ENCODE results near the gene PCID2.

The PCID2 gene

GRCh38 chr13:113148407-113148806 is 60.1 kb downstream of the PCID2 start:
- no peak for DNase-seq

DNA sequence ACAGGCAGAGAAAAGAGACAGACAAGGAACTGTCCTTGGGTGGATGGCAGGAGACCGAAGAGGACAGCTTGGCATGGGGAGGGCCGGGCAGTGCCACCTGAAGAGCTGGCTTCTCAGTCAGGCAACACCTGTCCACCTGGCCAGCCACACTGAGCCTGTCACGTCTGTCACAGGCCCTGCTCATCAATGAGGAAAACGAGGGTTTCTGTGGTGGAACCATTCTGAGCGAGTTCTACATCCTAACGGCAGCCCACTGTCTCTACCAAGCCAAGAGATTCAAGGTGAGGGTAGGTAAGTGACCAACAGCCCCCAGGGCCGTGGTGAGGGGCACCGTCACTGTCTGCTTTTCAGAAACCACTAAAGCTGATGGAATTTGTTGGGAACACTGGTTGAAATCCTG is 61.3 kb downstream of the PCID2 start:
- no peak for DNase-seq

DNA sequence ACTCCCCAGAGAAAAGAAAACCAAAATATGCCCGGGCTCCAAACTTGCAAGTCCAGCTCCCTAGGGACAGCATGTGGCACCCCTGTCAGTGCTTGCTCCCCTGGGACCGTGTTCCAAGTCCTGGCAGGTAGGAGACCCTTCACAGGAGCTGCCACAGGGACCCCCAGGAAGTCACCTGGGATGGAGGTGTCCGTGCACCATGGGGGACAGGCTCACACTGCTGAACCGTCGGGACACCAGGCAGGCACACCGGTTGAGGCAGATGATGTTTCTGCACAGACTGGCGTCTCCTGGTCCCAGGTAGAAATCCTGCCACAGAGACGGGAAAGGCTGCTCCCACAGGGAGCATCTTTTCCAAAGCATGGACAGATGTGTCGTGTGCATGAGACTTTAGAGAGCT is 61.7 kb downstream of the PCID2 start:
- DNase-seq: no peak

DNA sequence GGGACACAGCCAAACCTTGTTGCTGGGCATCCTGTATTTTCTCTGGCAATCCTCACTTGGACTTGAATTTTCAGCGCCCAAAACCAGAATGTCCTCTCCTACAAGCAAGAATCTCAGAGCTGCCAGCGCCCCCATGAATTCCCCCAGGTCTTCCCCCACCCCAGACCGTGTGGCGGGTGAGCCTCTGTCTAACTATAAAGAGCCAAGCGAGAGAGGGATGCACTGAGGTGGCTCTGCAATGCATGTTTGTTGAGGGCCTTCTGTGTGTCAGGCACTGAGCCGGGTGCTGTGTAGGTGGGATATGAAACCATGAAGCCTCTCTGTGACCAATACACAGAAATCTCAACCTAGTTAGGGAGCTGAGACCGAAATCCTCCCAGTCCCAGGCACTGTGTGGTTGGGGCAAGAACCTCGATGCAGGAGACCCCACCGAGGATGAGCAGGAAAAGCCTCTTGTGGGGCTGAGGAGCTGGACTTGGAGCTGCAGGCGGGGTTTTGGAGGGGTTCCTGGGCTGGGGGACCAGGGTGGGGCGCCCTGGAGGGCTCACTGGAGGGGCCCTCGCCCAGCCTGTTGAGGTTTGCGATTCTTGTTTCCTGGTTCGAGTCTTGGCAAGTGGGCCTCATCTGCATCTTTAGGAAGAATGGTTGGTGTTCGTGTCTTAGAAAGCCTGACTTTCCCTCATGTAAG is 62.4 kb downstream of the PCID2 start:
- no peak for DNase-seq

GRCh38 chr13:113145496-113145895 is 63.0 kb downstream of the PCID2 start:
- DNase-seq: no peak

GRCh38 chr13:113144255-113144629 is 64.2 kb downstream of the PCID2 start:
- no peak for DNase-seq

DNA sequence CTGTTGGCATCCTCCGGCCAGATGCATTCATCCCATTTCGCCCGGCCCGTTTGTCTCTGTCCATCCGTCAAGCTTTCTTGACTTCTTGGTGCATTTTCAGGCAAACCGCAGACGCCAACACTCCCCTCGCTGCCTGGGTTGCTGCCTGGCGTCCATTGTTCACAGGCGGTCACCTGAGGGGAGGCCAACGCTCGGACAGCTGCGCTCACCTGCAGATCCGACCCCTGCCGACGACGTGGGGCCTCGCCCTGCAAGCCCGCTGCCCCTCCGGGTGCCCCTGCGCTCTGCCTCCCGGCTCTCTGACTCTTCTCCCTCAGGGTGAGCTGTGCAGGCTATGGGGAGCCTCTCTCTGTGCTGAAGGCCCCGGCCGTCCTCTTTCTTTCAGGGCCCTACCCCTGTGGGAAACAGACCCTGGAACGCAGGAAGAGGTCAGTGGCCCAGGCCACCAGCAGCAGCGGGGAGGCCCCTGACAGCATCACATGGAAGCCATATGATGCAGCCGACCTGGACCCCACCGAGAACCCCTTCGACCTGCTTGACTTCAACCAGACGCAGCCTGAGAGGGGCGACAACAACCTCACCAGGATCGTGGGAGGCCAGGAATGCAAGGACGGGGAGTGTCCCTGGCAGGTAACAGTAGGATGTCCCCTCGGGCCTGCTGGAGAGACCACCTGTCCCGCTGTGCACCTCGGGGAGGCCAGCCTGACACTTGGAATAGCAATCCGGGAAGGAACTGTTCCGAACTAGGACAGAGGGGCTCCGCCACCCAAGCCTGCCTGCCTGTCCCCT is 64.8 kb downstream of the PCID2 start:
- no peak for DNase-seq

- DNase-seq: no peak
These were observed 65.6 kb downstream of the PCID2 start for GRCh38 chr13:113142876-113143275.

DNA sequence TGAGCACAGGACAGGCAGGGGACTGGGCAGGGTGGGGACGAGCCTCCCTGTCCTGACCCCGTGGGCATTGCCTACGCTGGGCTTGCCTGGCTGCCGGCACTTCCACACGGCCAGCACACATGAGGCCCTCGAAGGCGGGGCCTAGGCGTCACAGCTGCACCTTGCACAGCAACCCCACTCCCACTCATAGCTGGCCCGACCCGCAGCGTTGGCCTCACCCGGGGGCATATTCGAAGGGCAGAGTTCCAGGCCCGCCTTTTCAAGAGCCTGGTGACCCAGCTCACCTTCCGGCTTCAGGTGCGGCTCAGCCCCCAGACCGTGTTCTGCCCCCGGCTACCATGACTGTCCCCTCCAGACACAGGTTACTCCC is 66.9 kb downstream of the PCID2 start:
- no peak for DNase-seq

- no peak for DNase-seq
These were observed 67.5 kb downstream of the PCID2 start for GRCh38 chr13:113140677-113141600.

DNA sequence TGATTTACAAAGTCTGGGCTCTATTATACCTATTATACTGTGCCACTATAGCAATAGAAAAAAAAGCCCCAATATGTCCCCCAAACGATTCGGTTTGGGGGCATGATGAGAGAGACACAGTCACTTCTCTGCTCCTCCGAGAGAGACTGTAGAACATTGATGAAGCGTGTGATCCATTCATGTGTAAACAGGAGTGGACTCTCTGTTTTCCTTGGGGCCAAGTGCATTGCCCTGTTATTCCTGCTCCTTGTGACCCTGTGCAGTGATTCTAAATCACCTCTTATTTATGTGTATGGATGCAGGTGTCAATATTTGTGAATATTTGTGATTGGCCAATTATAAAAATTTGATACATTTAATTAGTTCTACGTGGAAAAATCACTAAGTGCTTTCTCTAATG is 68.9 kb downstream of the PCID2 start:
- DNase-seq: no peak

- no peak for DNase-seq
These were observed 69.5 kb downstream of the PCID2 start for GRCh38 chr13:113138792-113139551.

- no peak for DNase-seq
These were observed 70.7 kb downstream of the PCID2 start for GRCh38 chr13:113137691-113138298.

DNA sequence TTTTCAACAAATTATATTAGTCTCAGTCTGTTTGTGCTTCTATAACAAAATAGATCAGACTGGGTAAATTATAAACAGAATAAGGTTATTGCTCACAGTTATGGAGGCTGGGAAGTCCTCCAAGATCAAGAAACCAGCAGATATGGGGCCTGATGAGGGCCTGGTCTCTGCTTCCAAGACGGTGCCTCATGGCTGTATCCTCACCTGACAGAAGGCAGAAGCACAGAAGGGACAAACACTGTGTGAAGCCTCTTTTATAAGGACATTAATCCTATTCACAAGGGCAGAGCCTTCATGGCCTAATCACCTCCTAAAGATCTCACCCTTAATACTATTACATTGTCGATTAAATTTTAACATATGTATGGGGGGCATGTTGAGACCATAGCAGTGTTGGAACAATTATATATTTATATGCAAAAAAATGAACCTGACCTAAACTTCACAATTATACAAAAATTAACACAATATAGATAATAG is 73.1 kb downstream of the PCID2 start:
- DNase-seq: no peak

GRCh38 chr13:113129921-113130750 is 78.3 kb downstream of the PCID2 start:
- no peak for DNase-seq

DNA sequence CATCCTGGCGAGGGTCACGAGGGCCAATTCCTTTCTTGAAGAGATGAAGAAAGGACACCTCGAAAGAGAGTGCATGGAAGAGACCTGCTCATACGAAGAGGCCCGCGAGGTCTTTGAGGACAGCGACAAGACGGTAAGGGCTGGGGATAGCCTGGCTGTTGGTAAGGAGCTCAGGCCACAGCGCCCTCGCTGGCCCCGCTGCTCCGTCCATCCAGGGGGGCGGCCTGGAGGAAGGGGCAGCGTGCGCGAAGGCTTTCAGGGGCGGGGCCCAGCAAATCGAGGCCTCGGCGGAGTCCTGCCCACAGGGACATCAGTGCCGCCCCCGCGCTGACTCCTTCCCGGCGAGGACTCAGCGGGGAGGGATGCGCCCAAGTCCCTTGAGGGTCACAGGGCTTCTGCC is 79.0 kb downstream of the PCID2 start:
- no peak for DNase-seq
